Measurements from ENCODE around the gene FNBP1. TPM values are rescaled to one million over a fixed set of nuclear protein-coding genes. Genes with fewer than 3 reads are reported as not detected.

The FNBP1 gene
- total and polyA plus RNA-seq, 8 donors: 30.4 to 51.8 (median 34.4) TPM

- no peak for TF ChIP-seq CTCF (IDR thresholded peaks at IDR 0.05)
- Histone ChIP-seq H3K27me3 (no peaks in the 10 kb centered on the region), H3K27ac (peak overlapping the region in 1 of 2 donors; percentile 38), H3K4me1 (peaks cover 14 to 95% of the 10 kb centered on the region in 2 donors), H3K9me3 (no peaks in the 10 kb centered on the region), H3K36me3 (no peaks in the 10 kb centered on the region), H3K4me3 (no peak overlapping the region)
- intact Hi-C loops (cut with DNase I): no loop called here
- peak in 1 of 4 donors; percentile 27 for DNase-seq
- ATAC-seq: peak; percentile 85
Measured at GRCh38 chr9:130036099-130036498, 6.9 kb downstream of the FNBP1 start.

DNA sequence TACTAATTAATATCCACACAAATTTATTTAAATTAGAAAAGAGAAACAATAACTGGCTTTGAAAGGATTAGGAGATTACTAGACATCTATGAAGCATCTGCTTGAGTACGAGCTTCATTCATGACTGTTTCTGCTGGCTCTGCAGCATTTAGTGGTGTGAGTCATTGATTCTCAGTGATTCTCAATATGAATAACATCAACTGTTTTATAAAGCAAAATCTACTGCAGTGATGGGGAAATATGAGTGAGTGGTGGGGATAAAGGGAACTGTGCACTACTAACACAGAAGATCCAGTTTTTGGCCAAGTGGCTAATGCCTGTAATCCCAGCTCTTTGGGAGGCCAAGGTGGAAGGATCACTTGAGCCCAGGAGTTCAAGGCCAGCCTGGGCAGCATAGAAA lies 8.4 kb downstream of the FNBP1 start:
- Histone ChIP-seq H3K36me3 (no peaks in the 10 kb centered on the region), H3K4me1 (peaks cover 14 to 95% of the 10 kb centered on the region in 2 donors), H3K4me3 (no peak overlapping the region), H3K9me3 (no peaks in the 10 kb centered on the region), H3K27me3 (no peaks in the 10 kb centered on the region), H3K27ac (peak overlapping the region; percentile 7 to 69)
- intact Hi-C loops (cut with DNase I): no loop called here
- no peak for TF ChIP-seq CTCF (IDR thresholded peaks at IDR 0.05)
- DNase-seq (no peak), ATAC-seq (peak; percentile 49)

DNA sequence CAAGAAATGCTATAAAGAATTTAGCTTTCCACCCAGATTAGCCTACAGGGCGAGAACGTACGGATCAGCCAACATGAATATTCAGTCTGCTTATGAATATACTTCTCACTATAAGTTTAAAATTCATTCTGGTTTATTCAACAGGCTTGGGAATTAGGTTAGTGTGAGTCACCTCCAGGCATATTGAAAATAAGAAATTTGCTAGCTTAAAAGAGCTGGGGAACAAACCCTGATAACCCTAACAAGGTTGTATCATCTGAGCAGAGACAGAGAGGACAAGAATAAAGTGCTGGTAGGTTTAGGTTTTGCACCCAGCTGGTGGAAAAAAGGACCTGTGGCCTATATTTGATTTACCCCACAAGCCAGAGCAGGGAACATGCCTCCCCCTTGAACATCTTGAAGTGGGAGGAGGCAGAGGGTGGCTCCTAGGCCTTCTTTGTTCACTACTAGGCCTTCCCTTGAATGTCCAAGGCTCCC lies 12.3 kb downstream of the FNBP1 start:
- ATAC-seq (no peak), DNase-seq (no peak)
- Histone ChIP-seq H3K4me3 (no peak overlapping the region), H3K27me3 (no peaks in the 10 kb centered on the region), H3K4me1 (peaks cover 5 to 97% of the 10 kb centered on the region in 2 donors), H3K9me3 (no peaks in the 10 kb centered on the region), H3K36me3 (no peaks in the 10 kb centered on the region), H3K27ac (no peak overlapping the region)
- intact Hi-C loops (cut with DNase I): no loop called here
- no peak for TF ChIP-seq CTCF (IDR thresholded peaks at IDR 0.05)

DNA sequence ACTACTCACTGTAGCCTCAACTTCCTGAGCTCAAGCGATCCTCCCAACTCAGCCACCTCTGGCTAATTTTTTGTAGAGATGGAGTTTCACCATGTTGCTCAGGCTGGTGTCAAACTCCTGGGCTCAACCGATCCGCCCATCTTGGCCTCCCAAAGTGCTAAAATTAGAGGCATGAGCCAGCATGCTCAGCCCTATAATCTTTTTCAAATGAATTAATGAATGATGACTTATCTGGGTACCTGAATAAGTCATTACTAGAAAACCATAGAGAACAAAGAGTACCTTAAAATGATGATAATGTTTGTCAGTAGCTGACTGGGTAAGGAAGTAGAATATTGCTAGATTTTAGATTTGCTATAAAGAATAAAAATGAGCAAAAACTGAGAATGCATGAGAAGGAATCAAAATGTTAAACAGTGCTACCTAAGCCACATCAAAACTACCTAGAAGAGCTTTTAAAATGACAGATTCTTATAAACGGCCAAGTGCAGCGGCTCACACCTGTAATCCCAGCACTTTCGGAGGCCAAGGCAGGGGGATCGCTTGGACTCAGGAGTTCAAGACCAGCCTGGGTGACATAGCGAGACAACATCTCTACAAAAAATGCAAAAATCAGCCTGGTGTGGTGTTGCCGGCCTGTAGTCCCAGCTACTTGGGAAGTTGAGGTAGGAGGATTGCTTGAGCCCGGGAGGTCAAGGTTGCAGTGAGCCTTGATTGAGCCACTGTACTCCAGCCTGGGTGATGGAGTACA lies 13.6 kb downstream of the FNBP1 start:
- H3K4me3 ChIP-seq: no peak overlapping the region
- no peaks in the 10 kb centered on the region for H3K27me3 ChIP-seq
- ATAC-seq: no peak
- no peak overlapping the region for H3K27ac ChIP-seq
- H3K9me3 ChIP-seq: no peaks in the 10 kb centered on the region
- TF ChIP-seq CTCF (IDR thresholded peaks at IDR 0.05): no peak
- no peaks in the 10 kb centered on the region for H3K36me3 ChIP-seq
- peaks cover 0 to 96% of the 10 kb centered on the region in 2 donors for H3K4me1 ChIP-seq
- intact Hi-C loops (cut with DNase I): no loop called here
- DNase-seq: no peak

DNA sequence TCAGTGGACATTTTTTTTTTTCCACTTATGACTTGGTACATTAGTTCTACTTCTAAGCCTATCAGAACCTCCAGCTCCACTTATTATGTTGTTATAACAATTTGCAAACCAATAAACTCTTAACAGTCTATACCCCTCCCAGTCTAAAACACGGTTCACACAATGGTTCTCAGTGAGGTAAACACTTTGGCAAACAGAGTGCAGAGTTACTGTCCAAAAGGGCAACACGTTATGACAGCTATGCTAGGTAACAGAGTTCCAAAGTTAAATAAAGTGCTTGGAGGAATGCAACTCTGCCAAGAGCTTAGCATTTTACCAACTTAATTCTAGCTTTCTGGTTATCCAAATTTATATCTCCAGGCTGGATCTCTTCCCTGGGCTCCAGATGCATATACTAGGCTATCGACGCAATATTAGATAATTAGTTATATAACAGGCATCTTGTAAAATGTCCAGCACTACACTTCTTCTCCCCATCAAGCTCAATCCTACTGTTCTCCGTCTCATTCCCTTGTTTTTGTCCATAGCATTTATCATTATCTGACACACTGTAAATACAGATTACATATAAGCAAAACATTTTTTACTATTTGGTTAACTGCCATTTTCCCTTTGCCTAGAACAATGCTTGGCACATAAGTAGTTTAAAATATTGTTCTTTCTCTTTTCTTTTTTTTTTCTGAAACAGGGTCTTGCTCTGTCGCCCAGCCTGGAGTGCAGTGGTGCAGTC lies 14.3 kb downstream of the FNBP1 start:
- no peak for ATAC-seq
- DNase-seq: no peak
- H3K4me1 ChIP-seq: peaks cover 0 to 96% of the 10 kb centered on the region in 2 donors

More for the DNA sequence above, 14.3 kb downstream of the FNBP1 start:
- TF ChIP-seq CTCF (IDR thresholded peaks at IDR 0.05): no peak
- Histone ChIP-seq H3K27ac (no peak overlapping the region), H3K27me3 (no peaks in the 10 kb centered on the region), H3K36me3 (no peaks in the 10 kb centered on the region), H3K9me3 (no peaks in the 10 kb centered on the region), H3K4me3 (no peak overlapping the region)
- intact Hi-C loops (cut with DNase I): no loop called here

Data from left lung (tissue), 10 donors.